GM12878 (cell line): ENCODE results near the gene TEX44. TPM values are rescaled to one million over a fixed set of nuclear protein-coding genes. Genes with fewer than 3 reads are reported as not detected.

Source experiments
- ATAC-seq: fragments of 200-7000 bp; cut with Tn5 transposase; 3 replicates; pipeline ENCODE4 v1.9.1; 2020; ENCODE audit warnings: mild to moderate bottlenecking, moderate library complexity
- BruUV-seq: library from RNA; stranded (reverse); fragments of 400-500 nt; replicated peaks from 2 replicates; lab custom pipeline; 2021; lab: Mats Ljungman, UMichigan
- CTCF ChIA-PET: fragments of 300-600 bp; sonication (Branson Sonifier 250); formaldehyde crosslinking; extraction: SDS; loops from one replicate; lab custom pipeline; 2021; ENCODE audit warnings: inconsistent platforms; lab: Yijun Ruan, JAX
- POLR2A ChIA-PET: fragments of 350-600 bp; formaldehyde crosslinking; extraction: SDS; loops from one replicate; lab custom pipeline; 2021; ENCODE audit warnings: inconsistent platforms; lab: Charles Lee
- RAD21 ChIA-PET: fragments of 300-600 bp; sonication (Branson Sonifier 250); formaldehyde crosslinking; loops from one replicate; lab custom pipeline; 2023; ENCODE audit warnings: antibody characterized with exemption; ENCODE audit not compliant: unreplicated experiment; lab: Charles Lee
- SMC1A ChIA-PET: fragments of 300-600 bp; sonication (Branson Sonifier 250); formaldehyde crosslinking; loops from one replicate; lab custom pipeline; 2023; ENCODE audit not compliant: unreplicated experiment, uncharacterized antibody; lab: Charles Lee
- DNase-seq: peaks from one replicate; pipeline ENCODE4 v3.0.0-alpha.2; 2011; ENCODE audit warnings: low read depth, low spot score
- FAIRE-seq: peaks from 3 replicates; lab custom pipeline; 2011; peaks lifted over from hg19 to GRCh38; lab: Jason Lieb, UNC
- H2AFZ ChIP-seq: 2 replicates; pipeline ENCODE4 v1.6.0; 2011; ENCODE audit warnings: low read depth, low read length, control low read depth; ENCODE audit not compliant: control insufficient read depth
- H3K27ac ChIP-seq: 2 replicates; pipeline ENCODE4 v1.5.1; 2011; ENCODE audit warnings: control low read depth; ENCODE audit not compliant: control insufficient read depth, insufficient read depth
- H3K27me3 ChIP-seq, 2 experiments: replicated peaks in 1 of 2; 2 replicates each; pipeline versions ENCODE4 v1.6.0 to v1.6.1; 2011; ENCODE audit warnings: low read length in 1 of 2; ENCODE audit not compliant: control insufficient read depth in 2 of 2, insufficient read depth in 2 of 2
- H3K36me3 ChIP-seq, 2 experiments: 2 replicates each; pipeline ENCODE4 v1.5.1; 2011; ENCODE audit warnings: low read length in 1 of 2; ENCODE audit not compliant: control insufficient read depth in 2 of 2, insufficient read depth in 2 of 2
- H3K4me1 ChIP-seq: 2 replicates; pipeline ENCODE4 v1.6.1; 2011; ENCODE audit warnings: mild to moderate bottlenecking, low read length, moderate library complexity, mixed read lengths; ENCODE audit not compliant: control insufficient read depth, insufficient read depth
- H3K4me2 ChIP-seq: 2 replicates; pipeline ENCODE4 v1.6.0; 2011; ENCODE audit warnings: control low read depth; ENCODE audit not compliant: control insufficient read depth, insufficient read depth
- H3K4me3 ChIP-seq: fragments of 200-600 bp; sonication (generic); 2 replicates; pipeline ENCODE4 v1.5.1; 2016
- H3K79me2 ChIP-seq: 2 replicates; pipeline ENCODE4 v1.6.0; 2011; ENCODE audit warnings: low read length; ENCODE audit not compliant: control insufficient read depth, insufficient read depth
- H3K9ac ChIP-seq: 2 replicates; pipeline ENCODE4 v1.8.0; 2011; ENCODE audit warnings: low read length, control low read depth, mixed read lengths; ENCODE audit not compliant: control insufficient read depth, insufficient read depth
- H3K9me3 ChIP-seq: replicated peaks from 3 replicates; pipeline ENCODE4 v1.5.1; 2011; ENCODE audit warnings: mild to moderate bottlenecking, low read length; ENCODE audit not compliant: control insufficient read depth, insufficient read depth
- H4K20me1 ChIP-seq: 2 replicates; pipeline ENCODE4 v1.6.0; 2011; ENCODE audit not compliant: control insufficient read depth, insufficient read depth
- ASH2L ChIP-seq: fragments of 300-600, 200-600 bp; sonication (generic); IDR thresholded peaks from 2 replicates; pipeline ENCODE4 v1.6.1; 2017; ENCODE audit warnings: low read depth, mild to moderate bottlenecking, borderline replicate concordance
- BMI1 ChIP-seq: fragments of 450-650 bp; IDR thresholded peaks from 2 replicates; pipeline ENCODE4 v1.6.1; 2016; ENCODE audit warnings: mild to moderate bottlenecking, moderate library complexity, borderline replicate concordance
- CBX3 ChIP-seq: fragments of 200-600 bp; sonication (generic); IDR thresholded peaks from 2 replicates; pipeline ENCODE4 v1.6.1; 2016; ENCODE audit warnings: low read depth, borderline replicate concordance
- CHD1 ChIP-seq: IDR thresholded peaks from 2 replicates; pipeline ENCODE4 v1.6.1; 2012; ENCODE audit warnings: low read depth, low read length, improper control_type of control experiment
- FOS ChIP-seq: IDR thresholded peaks from 3 replicates; pipeline ENCODE4 v1.6.1; 2011; ENCODE audit warnings: borderline replicate concordance; ENCODE audit not compliant: insufficient read length; ENCODE audit errors: extremely low read depth
- HDGF ChIP-seq: fragments of 450-650 bp; IDR thresholded peaks from 2 replicates; pipeline ENCODE4 v1.6.1; 2016; ENCODE audit warnings: antibody characterized with exemption
- JUND ChIP-seq: IDR thresholded peaks from 2 replicates; pipeline ENCODE4 v1.6.1; 2012; ENCODE audit warnings: low read depth, mild to moderate bottlenecking, low read length, improper control_type of control experiment, moderate library complexity
- LARP7 ChIP-seq: fragments of 450-650 bp; IDR thresholded peaks from 2 replicates; pipeline ENCODE4 v1.6.1; 2017; ENCODE audit warnings: mild to moderate bottlenecking
- NR2F1 ChIP-seq: fragments of 450-650 bp; conservative IDR thresholded peaks from 2 replicates; pipeline ENCODE4 v1.6.1; 2017; ENCODE audit warnings: mild to moderate bottlenecking
- PAX8 ChIP-seq: fragments of 450-650 bp; IDR thresholded peaks from 2 replicates; pipeline ENCODE4 v1.6.1; 2017; ENCODE audit warnings: mild to moderate bottlenecking, moderate library complexity
- POLR2AphosphoS5 ChIP-seq: IDR thresholded peaks from 2 replicates; pipeline ENCODE4 v1.6.1; 2011; ENCODE audit warnings: mild to moderate bottlenecking, low read length, inconsistent platforms
- SP1 ChIP-seq: IDR thresholded peaks from one replicate; pipeline ENCODE4 v1.6.1; 2011; ENCODE audit warnings: low read depth, low read length
- TCF7 ChIP-seq: IDR thresholded peaks from 2 replicates; pipeline ENCODE4 v1.6.1; 2014; ENCODE audit warnings: antibody characterized with exemption, borderline replicate concordance
- ZSCAN29 ChIP-seq: fragments of 450-650 bp; IDR thresholded peaks from 2 replicates; pipeline ENCODE4 v1.6.1; 2017; ENCODE audit warnings: mild to moderate bottlenecking, moderate library complexity
- WGBS: methylation state at CpG from one replicate; pipeline ENCODE4 v1.1.6; 2016; ENCODE audit warnings: low lambda C conversion rate; ENCODE audit not compliant: insufficient replicate concordance, insufficient coverage; ENCODE audit errors: missing lambda C conversion rate; 5-methylcytosine and 5-hydroxymethylcytosine counted together
- in situ Hi-C: fragments of 300-500 bp; cut with MboI; formaldehyde crosslinking; loops from 9 replicates; pipeline ENCODE4 v1.14.3; 2018; ENCODE audit warnings: mixed read lengths
- intact Hi-C: fragments of 100-400 bp; cut with micrococcal nuclease; formaldehyde crosslinking; loops from one replicate; pipeline ENCODE4 v1.14.2; 2022; ENCODE audit not compliant: unreplicated experiment
- polyA plus RNA-seq, 11 experiments: library from polyadenylated mRNA; depleted of rRNA in 4 of 11; unstranded in 6 of 11; stranded (reverse) in 5 of 11; fragments of >200 nt; fragmentation: Nextera tagmentation in 4 of 11; fragmentation: Illumina TruSeq in 1 of 11; extraction: Ambion mirVana in 4 of 11; extraction: Trizol in 1 of 11; gene quantifications; 1 replicate in 1 of 11; 2 replicates in 10 of 11; pipeline versions ENCODE4 v1.2.1 to v1.2.3, GENCODE V29; 2011 to 2016; ENCODE audit warnings: inconsistent platforms in 2 of 11, missing spikeins in 2 of 11, low read depth in 1 of 11
- total RNA-seq, 4 experiments: library from RNA; depleted of rRNA in 3 of 4; stranded (reverse); fragments of >200 nt in 3 of 4; fragmentation: Illumina TruSeq in 1 of 4; extraction: Trizol in 1 of 4; gene quantifications; 2 replicates each; pipeline versions ENCODE4 v1.2.1 to v1.2.3, GENCODE V29; 2013 to 2021
- TF ChIP-seq, protein P1 (sequence below): IDR thresholded peaks from 2 replicates; pipeline ENCODE4 v1.6.1; 2011; ENCODE audit warnings: low read depth, mild to moderate bottlenecking, low read length, moderate library complexity, borderline replicate concordance; ENCODE audit errors: extremely low read depth
- TF ChIP-seq, protein P2 (sequence below): IDR thresholded peaks from 2 replicates; pipeline ENCODE4 v1.6.1; 2012; ENCODE audit warnings: improper control_type of control experiment, low read depth, low read length; ENCODE audit not compliant: insufficient replicate concordance

Gene TEX44
- total and polyA plus RNA-seq, 10 of the 15 experiments (the other 5 are each of a cell fraction or from before 2014, with no cell fraction given) = not detected

DNA sequence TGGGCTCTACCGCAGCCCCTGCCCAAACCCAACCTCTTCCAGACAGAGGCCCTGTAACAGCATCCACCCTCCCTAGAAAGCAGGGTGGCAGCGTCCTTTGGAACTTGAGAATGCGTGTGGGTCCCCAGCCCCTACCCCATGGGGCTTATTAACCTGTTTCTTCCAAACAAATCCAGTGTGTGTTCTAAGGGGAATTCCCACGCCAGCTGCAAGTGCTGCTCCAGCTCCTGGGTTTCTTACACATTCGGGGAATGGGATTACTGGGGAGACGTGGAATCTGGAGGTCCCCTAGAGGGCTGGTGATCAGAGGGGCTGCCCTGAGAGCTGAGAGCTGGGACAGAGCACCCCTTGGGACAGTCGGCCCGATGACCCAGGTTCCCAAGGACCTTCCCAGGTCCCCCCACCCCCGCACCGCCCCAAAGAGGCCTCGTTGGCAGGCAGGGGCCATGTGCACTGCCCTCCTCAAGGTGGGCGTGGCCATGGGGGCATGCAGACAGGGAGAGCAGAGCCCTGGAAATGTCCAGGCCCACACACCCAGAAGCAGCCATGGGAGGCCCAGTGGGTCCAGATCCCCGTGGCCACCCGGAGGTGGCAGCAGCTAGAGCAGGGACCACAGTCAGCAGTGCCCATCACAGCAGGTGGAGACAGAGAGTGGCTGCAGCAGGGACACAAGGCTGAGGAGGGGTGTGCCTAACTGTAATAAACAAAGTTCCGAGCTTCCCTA is 18.8 kb upstream of the TEX44 start:
- no peaks in the 10 kb centered on the region for H4K20me1 ChIP-seq
- POLR2A ChIA-PET = no interaction called here
- H3K4me3 ChIP-seq = no peak overlapping the region
- no peak overlapping the region for H3K27ac ChIP-seq
- H3K4me1 ChIP-seq = no peaks in the 10 kb centered on the region
- no peak for DNase-seq
- CTCF ChIA-PET = interaction anchor here (0.8 to 1.1 kb wide), 3 partner anchors 10 to 53 kb away, joined by 3 read pairs; no protein-coding TSS in a partner anchor
- H3K36me3 ChIP-seq = no peaks in the 10 kb centered on the region
- TF ChIP-seq BMI1 = no peak
- TF ChIP-seq TCF7 = no peak
- no peak for TF ChIP-seq POLR2AphosphoS5
- TF ChIP-seq FOS = no peak
- TF ChIP-seq, protein P1, sequence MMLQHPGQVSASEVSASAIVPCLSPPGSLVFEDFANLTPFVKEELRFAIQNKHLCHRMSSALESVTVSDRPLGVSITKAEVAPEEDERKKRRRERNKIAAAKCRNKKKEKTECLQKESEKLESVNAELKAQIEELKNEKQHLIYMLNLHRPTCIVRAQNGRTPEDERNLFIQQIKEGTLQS = no peak
- no peak for TF ChIP-seq ZSCAN29
- no peak for TF ChIP-seq LARP7
- TF ChIP-seq SP1 = no peak
- TF ChIP-seq HDGF = no peak
- no peak for TF ChIP-seq NR2F1
- TF ChIP-seq PAX8 = no peak
- no peak for TF ChIP-seq JUND
- no peak for TF ChIP-seq CBX3
- TF ChIP-seq, protein P2, sequence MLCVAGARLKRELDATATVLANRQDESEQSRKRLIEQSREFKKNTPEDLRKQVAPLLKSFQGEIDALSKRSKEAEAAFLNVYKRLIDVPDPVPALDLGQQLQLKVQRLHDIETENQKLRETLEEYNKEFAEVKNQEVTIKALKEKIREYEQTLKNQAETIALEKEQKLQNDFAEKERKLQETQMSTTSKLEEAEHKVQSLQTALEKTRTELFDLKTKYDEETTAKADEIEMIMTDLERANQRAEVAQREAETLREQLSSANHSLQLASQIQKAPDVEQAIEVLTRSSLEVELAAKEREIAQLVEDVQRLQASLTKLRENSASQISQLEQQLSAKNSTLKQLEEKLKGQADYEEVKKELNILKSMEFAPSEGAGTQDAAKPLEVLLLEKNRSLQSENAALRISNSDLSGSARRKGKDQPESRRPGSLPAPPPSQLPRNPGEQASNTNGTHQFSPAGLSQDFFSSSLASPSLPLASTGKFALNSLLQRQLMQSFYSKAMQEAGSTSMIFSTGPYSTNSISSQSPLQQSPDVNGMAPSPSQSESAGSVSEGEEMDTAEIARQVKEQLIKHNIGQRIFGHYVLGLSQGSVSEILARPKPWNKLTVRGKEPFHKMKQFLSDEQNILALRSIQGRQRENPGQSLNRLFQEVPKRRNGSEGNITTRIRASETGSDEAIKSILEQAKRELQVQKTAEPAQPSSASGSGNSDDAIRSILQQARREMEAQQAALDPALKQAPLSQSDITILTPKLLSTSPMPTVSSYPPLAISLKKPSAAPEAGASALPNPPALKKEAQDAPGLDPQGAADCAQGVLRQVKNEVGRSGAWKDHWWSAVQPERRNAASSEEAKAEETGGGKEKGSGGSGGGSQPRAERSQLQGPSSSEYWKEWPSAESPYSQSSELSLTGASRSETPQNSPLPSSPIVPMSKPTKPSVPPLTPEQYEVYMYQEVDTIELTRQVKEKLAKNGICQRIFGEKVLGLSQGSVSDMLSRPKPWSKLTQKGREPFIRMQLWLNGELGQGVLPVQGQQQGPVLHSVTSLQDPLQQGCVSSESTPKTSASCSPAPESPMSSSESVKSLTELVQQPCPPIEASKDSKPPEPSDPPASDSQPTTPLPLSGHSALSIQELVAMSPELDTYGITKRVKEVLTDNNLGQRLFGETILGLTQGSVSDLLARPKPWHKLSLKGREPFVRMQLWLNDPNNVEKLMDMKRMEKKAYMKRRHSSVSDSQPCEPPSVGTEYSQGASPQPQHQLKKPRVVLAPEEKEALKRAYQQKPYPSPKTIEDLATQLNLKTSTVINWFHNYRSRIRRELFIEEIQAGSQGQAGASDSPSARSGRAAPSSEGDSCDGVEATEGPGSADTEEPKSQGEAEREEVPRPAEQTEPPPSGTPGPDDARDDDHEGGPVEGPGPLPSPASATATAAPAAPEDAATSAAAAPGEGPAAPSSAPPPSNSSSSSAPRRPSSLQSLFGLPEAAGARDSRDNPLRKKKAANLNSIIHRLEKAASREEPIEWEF = no peak
- no peak for TF ChIP-seq ASH2L
- TF ChIP-seq CHD1 = no peak
- BruUV-seq = no TSS peak
- no peak overlapping the region for H3K4me2 ChIP-seq
- ATAC-seq = no peak; the same call in 2 of the 3 replicates
- no peaks in the 10 kb centered on the region for H3K79me2 ChIP-seq
- SMC1A ChIA-PET = interaction anchor here (1.6 kb wide), 1 partner anchor 101 kb away, joined by 5 read pairs; no protein-coding TSS in a partner anchor
- RAD21 ChIA-PET = no interaction called here
- H3K27me3 ChIP-seq = no peaks in the 10 kb centered on the region
- intact Hi-C loops = no loop called here
- FAIRE-seq = no peak
- in situ Hi-C loops = no loop called here
- H3K9me3 ChIP-seq = no peaks in the 10 kb centered on the region
- H3K9ac ChIP-seq = no peak overlapping the region
- no peak overlapping the region for H2AFZ ChIP-seq
- WGBS = 46% methylated on average over 15 of the region's 15 CpGs
